GM23338 (cell line): ENCODE measurements around the gene ASAP2.

Experiments used
- CREB1 ChIP-seq: fragments of 250-450 bp; sonication (Bioruptor Pico); IDR thresholded peaks from 2 replicates; pipeline ENCODE4 v1.5.0; 2020; ENCODE audit warnings: low read depth, mild to moderate bottlenecking, moderate library complexity
- ETS1 ChIP-seq: IDR thresholded peaks from 2 replicates; pipeline ENCODE4 v1.6.1; 2016; ENCODE audit warnings: antibody characterized with exemption
- EZH2 ChIP-seq: fragments of 200-600 bp; sonication (generic); IDR thresholded peaks from one replicate; pipeline ENCODE4 v1.8.0; 2017; ENCODE audit warnings: antibody characterized with exemption, mild to moderate bottlenecking, low read depth; ENCODE audit not compliant: unreplicated experiment
- EZH2phosphoT487 ChIP-seq: fragments of 200-600 bp; sonication (generic); IDR thresholded peaks from one replicate; pipeline ENCODE4 v1.8.1; 2018; ENCODE audit warnings: antibody characterized with exemption; ENCODE audit not compliant: unreplicated experiment
- JUNB ChIP-seq: IDR thresholded peaks from one replicate; pipeline ENCODE4 v1.6.1; 2016; ENCODE audit warnings: antibody characterized with exemption; ENCODE audit not compliant: unreplicated experiment
- NANOG ChIP-seq: IDR thresholded peaks from 2 replicates; pipeline ENCODE4 v1.6.1; 2016; ENCODE audit warnings: antibody characterized with exemption, borderline replicate concordance
- POLR2AphosphoS5 ChIP-seq: IDR thresholded peaks from 2 replicates; pipeline ENCODE4 v1.6.1; 2016; ENCODE audit warnings: antibody characterized with exemption, low read depth
- ZNF114 ChIP-seq: fragments of 250-450 bp; sonication (Bioruptor Pico); IDR thresholded peaks from 2 replicates; pipeline ENCODE4 v1.5.0; 2020; ENCODE audit warnings: mild to moderate bottlenecking, moderate library complexity
- ZNF331 ChIP-seq: fragments of 250-450 bp; sonication (Bioruptor Pico); IDR thresholded peaks from 2 replicates; pipeline ENCODE4 v1.5.0; 2020; ENCODE audit warnings: low read depth, mild to moderate bottlenecking, moderate library complexity
- TF ChIP-seq, protein P1 (sequence below), 2 experiments: fragments of 200-600 bp in 1 of 2; sonication (generic) in 1 of 2; conservative IDR thresholded peaks; 2 replicates each; pipeline versions ENCODE4 v1.5.1 to v1.6.1; 2016 to 2017; ENCODE audit warnings: antibody characterized with exemption in 2 of 2, low read depth in 2 of 2, mild to moderate bottlenecking in 2 of 2, moderate library complexity in 1 of 2
- TF ChIP-seq, protein P2 (sequence below): IDR thresholded peaks from one replicate; pipeline ENCODE4 v1.6.1; 2018; ENCODE audit warnings: antibody characterized with exemption; ENCODE audit not compliant: unreplicated experiment

GRCh38 chr2:9410108-9410507, 203.5 kb downstream of the ASAP2 start:
- TF ChIP-seq, protein P1, sequence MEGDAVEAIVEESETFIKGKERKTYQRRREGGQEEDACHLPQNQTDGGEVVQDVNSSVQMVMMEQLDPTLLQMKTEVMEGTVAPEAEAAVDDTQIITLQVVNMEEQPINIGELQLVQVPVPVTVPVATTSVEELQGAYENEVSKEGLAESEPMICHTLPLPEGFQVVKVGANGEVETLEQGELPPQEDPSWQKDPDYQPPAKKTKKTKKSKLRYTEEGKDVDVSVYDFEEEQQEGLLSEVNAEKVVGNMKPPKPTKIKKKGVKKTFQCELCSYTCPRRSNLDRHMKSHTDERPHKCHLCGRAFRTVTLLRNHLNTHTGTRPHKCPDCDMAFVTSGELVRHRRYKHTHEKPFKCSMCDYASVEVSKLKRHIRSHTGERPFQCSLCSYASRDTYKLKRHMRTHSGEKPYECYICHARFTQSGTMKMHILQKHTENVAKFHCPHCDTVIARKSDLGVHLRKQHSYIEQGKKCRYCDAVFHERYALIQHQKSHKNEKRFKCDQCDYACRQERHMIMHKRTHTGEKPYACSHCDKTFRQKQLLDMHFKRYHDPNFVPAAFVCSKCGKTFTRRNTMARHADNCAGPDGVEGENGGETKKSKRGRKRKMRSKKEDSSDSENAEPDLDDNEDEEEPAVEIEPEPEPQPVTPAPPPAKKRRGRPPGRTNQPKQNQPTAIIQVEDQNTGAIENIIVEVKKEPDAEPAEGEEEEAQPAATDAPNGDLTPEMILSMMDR (conservative IDR thresholded peaks at IDR 0.05; ENCODE audit: low read depth in 2 of 2), result no peak
- TF ChIP-seq EZH2, result no peak
- no peak for TF ChIP-seq NANOG
- TF ChIP-seq, protein P2, sequence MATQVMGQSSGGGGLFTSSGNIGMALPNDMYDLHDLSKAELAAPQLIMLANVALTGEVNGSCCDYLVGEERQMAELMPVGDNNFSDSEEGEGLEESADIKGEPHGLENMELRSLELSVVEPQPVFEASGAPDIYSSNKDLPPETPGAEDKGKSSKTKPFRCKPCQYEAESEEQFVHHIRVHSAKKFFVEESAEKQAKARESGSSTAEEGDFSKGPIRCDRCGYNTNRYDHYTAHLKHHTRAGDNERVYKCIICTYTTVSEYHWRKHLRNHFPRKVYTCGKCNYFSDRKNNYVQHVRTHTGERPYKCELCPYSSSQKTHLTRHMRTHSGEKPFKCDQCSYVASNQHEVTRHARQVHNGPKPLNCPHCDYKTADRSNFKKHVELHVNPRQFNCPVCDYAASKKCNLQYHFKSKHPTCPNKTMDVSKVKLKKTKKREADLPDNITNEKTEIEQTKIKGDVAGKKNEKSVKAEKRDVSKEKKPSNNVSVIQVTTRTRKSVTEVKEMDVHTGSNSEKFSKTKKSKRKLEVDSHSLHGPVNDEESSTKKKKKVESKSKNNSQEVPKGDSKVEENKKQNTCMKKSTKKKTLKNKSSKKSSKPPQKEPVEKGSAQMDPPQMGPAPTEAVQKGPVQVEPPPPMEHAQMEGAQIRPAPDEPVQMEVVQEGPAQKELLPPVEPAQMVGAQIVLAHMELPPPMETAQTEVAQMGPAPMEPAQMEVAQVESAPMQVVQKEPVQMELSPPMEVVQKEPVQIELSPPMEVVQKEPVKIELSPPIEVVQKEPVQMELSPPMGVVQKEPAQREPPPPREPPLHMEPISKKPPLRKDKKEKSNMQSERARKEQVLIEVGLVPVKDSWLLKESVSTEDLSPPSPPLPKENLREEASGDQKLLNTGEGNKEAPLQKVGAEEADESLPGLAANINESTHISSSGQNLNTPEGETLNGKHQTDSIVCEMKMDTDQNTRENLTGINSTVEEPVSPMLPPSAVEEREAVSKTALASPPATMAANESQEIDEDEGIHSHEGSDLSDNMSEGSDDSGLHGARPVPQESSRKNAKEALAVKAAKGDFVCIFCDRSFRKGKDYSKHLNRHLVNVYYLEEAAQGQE, result no peak
- no peak for TF ChIP-seq CREB1
- TF ChIP-seq JUNB, result no peak
- TF ChIP-seq POLR2AphosphoS5, result no peak
- no peak for TF ChIP-seq EZH2phosphoT487
- no peak for TF ChIP-seq ZNF114 (CRISPR knock-in tag)
- TF ChIP-seq ETS1, result no peak
- TF ChIP-seq ZNF331 (CRISPR knock-in tag), result no peak
